K562 (cell line): ENCODE measurements around the gene BMP2K. TPM values are rescaled to one million over a fixed set of nuclear protein-coding genes. Genes with fewer than 3 reads are reported as not detected.

Experiments used
- ATAC-seq: fragments of 200-7000 bp; cut with Tn5 transposase; 3 replicates; pipeline ENCODE4 v1.9.1; 2020; ENCODE audit warnings: moderate library complexity
- BruUV-seq: library from RNA; stranded (reverse); fragments of 400-500 nt; replicated peaks from 2 replicates; lab custom pipeline; 2021; lab: Mats Ljungman, UMichigan
- CTCF ChIA-PET: fragments of 300-600 bp; formaldehyde crosslinking; extraction: SDS; loops from one replicate; lab custom pipeline; 2021; ENCODE audit warnings: low intra/inter-chr PET ratio; lab: Yijun Ruan, JAX
- POLR2A ChIA-PET: fragments of 300-600, 350-650 bp; sonication (Branson Sonifier 250); formaldehyde crosslinking; extraction: SDS; loops from one replicate; lab custom pipeline; 2021; ENCODE audit warnings: antibody characterized with exemption, inconsistent platforms; lab: Yijun Ruan, JAX
- DNase-seq, 4 experiments: peaks; one replicate each; pipeline versions ENCODE4 v3.0.0 to v3.0.0-alpha.2; 2011 to 2018; ENCODE audit warnings: low spot score in 3 of 4, mixed read lengths in 3 of 4; ENCODE audit errors: extremely low read depth in 1 of 4
- FAIRE-seq: peaks from 2 replicates; lab custom pipeline; 2011; peaks lifted over from hg19 to GRCh38; lab: Jason Lieb, UNC
- H2AFZ ChIP-seq: 2 replicates; pipeline ENCODE4 v1.6.0; 2011; ENCODE audit warnings: low read depth, low read length, control low read depth, inconsistent platforms
- H3K27ac ChIP-seq: fragments of 200-600 bp; 3 replicates; pipeline ENCODE4 v1.8.0; 2011; ENCODE audit warnings: low read depth, mild to moderate bottlenecking, control low read depth, inconsistent platforms, low read length, moderate library complexity, mixed read lengths; ENCODE audit errors: extremely low read depth
- H3K27me3 ChIP-seq, 2 experiments: fragments of 300-600 bp in 1 of 2; 2 replicates in 1 of 2; 3 replicates in 1 of 2; pipeline versions ENCODE4 v1.6.0 to v1.8.0; 2011; ENCODE audit warnings: inconsistent platforms in 2 of 2, low read length in 2 of 2, mild to moderate bottlenecking in 1 of 2, mixed read lengths in 1 of 2, moderate library complexity in 1 of 2; ENCODE audit not compliant: control insufficient read depth in 2 of 2, insufficient read depth in 2 of 2
- H3K36me3 ChIP-seq: fragments of 300-600 bp; 3 replicates; pipeline ENCODE4 v1.8.0; 2011; ENCODE audit warnings: mild to moderate bottlenecking, low read length, inconsistent platforms; ENCODE audit not compliant: control insufficient read depth, insufficient read depth
- H3K4me1 ChIP-seq, 2 experiments: fragments of 200-600 bp in 1 of 2; replicated peaks in 1 of 2; 2 replicates in 1 of 2; 3 replicates in 1 of 2; pipeline versions ENCODE4 v1.5.1 to v1.8.0; 2011; ENCODE audit warnings: inconsistent platforms in 2 of 2, low read length in 2 of 2, mild to moderate bottlenecking in 1 of 2, mixed read lengths in 1 of 2, moderate library complexity in 1 of 2; ENCODE audit not compliant: control insufficient read depth in 2 of 2, insufficient read depth in 2 of 2
- H3K4me2 ChIP-seq: 2 replicates; pipeline ENCODE4 v1.6.1; 2011; ENCODE audit warnings: low read length, control low read depth, inconsistent platforms, mixed read lengths; ENCODE audit not compliant: insufficient read depth
- H3K4me3 ChIP-seq: fragments of 200-600 bp; sonication (generic), shearing (Covaris generic); 2 replicates; pipeline ENCODE4 v1.5.1; 2016; ENCODE audit warnings: control low read depth, inconsistent platforms
- H3K79me2 ChIP-seq: fragments of 200-600 bp; 3 replicates; pipeline ENCODE4 v1.8.0; 2011; ENCODE audit warnings: low read length, inconsistent platforms; ENCODE audit not compliant: control insufficient read depth, insufficient read depth
- H3K9ac ChIP-seq, 2 experiments: 2 replicates each; pipeline versions ENCODE4 v1.6.0 to v1.6.1; 2011; ENCODE audit warnings: low read depth in 2 of 2, low read length in 2 of 2, control low read depth in 1 of 2, inconsistent platforms in 1 of 2, mild to moderate bottlenecking in 1 of 2, mixed read lengths in 1 of 2; ENCODE audit not compliant: insufficient read depth in 1 of 2
- H3K9me1 ChIP-seq: one replicate; pipeline ENCODE4 v1.6.0; 2011; ENCODE audit warnings: inconsistent platforms, mild to moderate bottlenecking, low read length, moderate library complexity; ENCODE audit not compliant: control insufficient read depth, insufficient read depth
- H3K9me3 ChIP-seq: replicated peaks from 2 replicates; pipeline ENCODE4 v1.5.1; 2011; ENCODE audit warnings: low read depth, low read length, inconsistent platforms; ENCODE audit not compliant: control insufficient read depth, insufficient read depth
- H4K20me1 ChIP-seq: replicated peaks from 2 replicates; pipeline ENCODE4 v1.6.1; 2011; ENCODE audit warnings: low read length, inconsistent platforms, mixed read lengths; ENCODE audit not compliant: control insufficient read depth, insufficient read depth
- MLLT1 ChIP-seq, 2 experiments: fragments of 450-650 bp; IDR thresholded peaks; 2 replicates each; pipeline ENCODE4 v1.6.1; 2016
- NCOA1 ChIP-seq: fragments of 450-650 bp; IDR thresholded peaks from 2 replicates; pipeline ENCODE4 v1.6.1; 2016; ENCODE audit warnings: low read depth
- POLR2H ChIP-seq: IDR thresholded peaks from 2 replicates; pipeline ENCODE4 v1.6.1; 2016; ENCODE audit warnings: missing genetic modification characterization, low read depth, mild to moderate bottlenecking, control low read depth, missing compliant biosample characterization, moderate library complexity
- ZNF140 ChIP-seq: fragments of 250-450 bp; sonication (Bioruptor Pico); IDR thresholded peaks from 2 replicates; pipeline ENCODE4 v1.8.0; 2021; ENCODE audit warnings: moderate library complexity, mild to moderate bottlenecking, inconsistent platforms
- ZNF165 ChIP-seq: fragments of 250-450 bp; sonication (Bioruptor Pico); IDR thresholded peaks from 2 replicates; pipeline ENCODE4 v1.4.0; 2020; ENCODE audit warnings: borderline replicate concordance
- WGBS: fragments of 100-300 bp; shearing (Covaris generic); methylation state at CpG from one replicate; pipeline ENCODE4 v1.1.6; 2016; ENCODE audit warnings: low coverage, mixed read lengths; ENCODE audit not compliant: insufficient coverage; ENCODE audit errors: missing lambda C conversion rate; 5-methylcytosine and 5-hydroxymethylcytosine counted together
- in situ Hi-C: fragments of 300-500 bp; cut with MboI; formaldehyde crosslinking; loops from 4 replicates; pipeline ENCODE4 v1.15.0; 2018; ENCODE audit warnings: inconsistent platforms, mixed read lengths
- intact Hi-C: fragments of 100-400 bp; cut with micrococcal nuclease; formaldehyde crosslinking; loops from 2 replicates; pipeline ENCODE4 v1.14.2; 2022
- polyA plus RNA-seq, 8 experiments: library from polyadenylated mRNA; depleted of rRNA in 4 of 8; stranded (reverse) in 5 of 8; unstranded in 3 of 8; fragments of >200 nt; fragmentation: Nextera tagmentation in 2 of 8; fragmentation: Illumina TruSeq in 1 of 8; extraction: Ambion mirVana in 2 of 8; extraction: Trizol in 1 of 8; gene quantifications; 2 replicates each; pipeline versions ENCODE4 v1.2.1 to v1.2.3, GENCODE V29; 2011 to 2014; ENCODE audit warnings: inconsistent platforms in 1 of 8, missing spikeins in 1 of 8
- total RNA-seq, 7 experiments: library from RNA; depleted of rRNA in 6 of 7; stranded (reverse); fragments of >200 nt in 6 of 7; fragmentation: Illumina TruSeq in 2 of 7; extraction: Trizol in 2 of 7; gene quantifications; 2 replicates each; pipeline versions ENCODE4 v1.2.1 to v1.2.3, GENCODE V29; 2011 to 2021; ENCODE audit warnings: low replicate concordance in 1 of 7
- TF ChIP-seq, protein P1 (sequence below): sonication (generic); formaldehyde crosslinking; IDR thresholded peaks from 2 replicates; pipeline ENCODE4 v1.8.0; 2022; ENCODE audit warnings: mild to moderate bottlenecking, low read depth, missing genetic modification reagents

Gene BMP2K
- total and polyA plus RNA-seq, 9 of the 15 experiments (the other 6 are each of a cell fraction or from before 2014, with no cell fraction given), result 17.0 to 217 (median 104) TPM

DNA sequence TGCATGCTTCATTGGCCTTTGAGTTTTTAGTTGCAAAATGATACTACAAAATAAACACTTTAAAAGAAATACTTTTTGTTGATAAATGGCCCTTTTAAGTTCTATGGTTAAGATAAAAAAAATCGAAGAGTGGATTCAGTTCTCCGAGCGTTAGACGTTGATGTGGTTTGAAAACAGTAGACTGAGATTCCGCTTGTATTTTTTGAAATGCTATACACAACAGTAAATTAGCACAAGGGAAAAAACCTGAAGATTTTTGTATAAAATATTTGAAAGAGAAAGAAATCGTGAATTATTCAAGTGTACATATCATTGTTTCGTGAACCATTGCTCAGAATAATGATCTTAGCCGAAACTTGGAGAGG, 1.4 kb downstream of the BMP2K start:
- no peak for ATAC-seq
- Histone ChIP-seq H3K9me1 (peaks cover 4% of the 10 kb centered on the region), H3K27me3 (no peaks in the 10 kb centered on the region), H3K4me2 (peak overlapping the region; percentile 96), H3K4me1 (peaks cover 17 to 49% of the 10 kb centered on the region in 2 experiments), H3K36me3 (peaks cover 37% of the 10 kb centered on the region), H4K20me1 (peaks cover 15% of the 10 kb centered on the region), H3K9me3 (no peaks in the 10 kb centered on the region), H3K4me3 (peak overlapping the region; percentile 89), H3K9ac (peak overlapping the region; percentile 37 to 85; a peak in 3 of 4 replicates), H3K27ac (peak overlapping the region; percentile 98; the same call in 2 of the 3 replicates), H2AFZ (no peak overlapping the region), H3K79me2 (peaks cover 78% of the 10 kb centered on the region)
- TSS peak; percentile 34 for BruUV-seq
- intact Hi-C loops, result loop anchor here (1.0 to 5.0 kb wide), 4 partner anchors 85 to 165 kb away; no protein-coding TSS in a partner anchor
- peak; percentile 52 for TF ChIP-seq POLR2H (tag)
- TF ChIP-seq ZNF165 (CRISPR knock-in tag), result no peak
- TF ChIP-seq, protein P1, sequence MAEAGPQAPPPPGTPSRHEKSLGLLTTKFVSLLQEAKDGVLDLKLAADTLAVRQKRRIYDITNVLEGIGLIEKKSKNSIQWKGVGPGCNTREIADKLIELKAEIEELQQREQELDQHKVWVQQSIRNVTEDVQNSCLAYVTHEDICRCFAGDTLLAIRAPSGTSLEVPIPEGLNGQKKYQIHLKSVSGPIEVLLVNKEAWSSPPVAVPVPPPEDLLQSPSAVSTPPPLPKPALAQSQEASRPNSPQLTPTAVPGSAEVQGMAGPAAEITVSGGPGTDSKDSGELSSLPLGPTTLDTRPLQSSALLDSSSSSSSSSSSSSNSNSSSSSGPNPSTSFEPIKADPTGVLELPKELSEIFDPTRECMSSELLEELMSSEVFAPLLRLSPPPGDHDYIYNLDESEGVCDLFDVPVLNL (CRISPR knock-in tag), result no peak
- peak in 1 of 2 experiments; percentile 30; a peak in 1 of 4 replicates for TF ChIP-seq MLLT1 (IDR thresholded peaks at IDR 0.05)
- no peak for TF ChIP-seq NCOA1
- TF ChIP-seq ZNF140 (CRISPR knock-in tag), result no peak
- 0% methylated on average over 8 of the region's 8 CpGs for WGBS
- FAIRE-seq, result no peak
- in situ Hi-C loops, result no loop called here
- no peak for DNase-seq
- ChIA-PET POLR2A (interaction anchor here (0.6 kb wide), 1 partner anchor 133 kb away, joined by 3 read pairs; no protein-coding TSS in a partner anchor), CTCF (no interaction called here)
